ENCODE results near the gene PPP6C. TPM values are rescaled to one million over a fixed set of nuclear protein-coding genes. Genes with fewer than 3 reads are reported as not detected.
A peak's percentile ranks its signal among the peaks of the same experiment; 100 is the strongest.
"Not testable (repeated sequence)": the region's sequence is repeated elsewhere in the genome, so short reads cannot be mapped to it uniquely, and the experiment has no call there.

Gene PPP6C
- total RNA-seq, 1 donor: 40.9 TPM

- H3K4me1 ChIP-seq (ENCODE audit: insufficient read depth, low read length): peaks cover 22% of the 10 kb centered on the region
- peaks cover 52% of the 10 kb centered on the region for H3K79me2 ChIP-seq (ENCODE audit: insufficient read depth, low read length)
- H3K4me3 ChIP-seq (ENCODE audit: insufficient read depth, low read length): no peak overlapping the region
- DNase-seq (ENCODE audit: insufficient read length, low spot score, missing footprints): no peak
- H2AFZ ChIP-seq (ENCODE audit: low read length): no peak overlapping the region
- no peak for TF ChIP-seq CTCF (IDR thresholded peaks at IDR 0.05; ENCODE audit: extremely low read depth, low read depth, low read length)
- no peaks in the 10 kb centered on the region for H3K9me3 ChIP-seq (ENCODE audit: low read depth, low read length)
- H3K27ac ChIP-seq (ENCODE audit: low read depth, low read length): peak overlapping the region; percentile 14
- H3K36me3 ChIP-seq (ENCODE audit: insufficient read depth, low read length): peaks cover 19% of the 10 kb centered on the region
- peaks cover 7% of the 10 kb centered on the region for H4K20me1 ChIP-seq (ENCODE audit: insufficient read depth, low read length)
- H3K4me2 ChIP-seq (ENCODE audit: insufficient read depth, low read length): no peak overlapping the region
- no peaks in the 10 kb centered on the region for H3K27me3 ChIP-seq (ENCODE audit: insufficient read depth, low read length)
Observed at GRCh38 chr9:125166762-125167161, 22.8 kb downstream of the PPP6C start.

- Histone ChIP-seq H3K4me1 (ENCODE audit: insufficient read depth, low read length) (peaks cover 28% of the 10 kb centered on the region), H3K36me3 (ENCODE audit: insufficient read depth, low read length) (peaks cover 11% of the 10 kb centered on the region), H3K79me2 (ENCODE audit: insufficient read depth, low read length) (peaks cover 55% of the 10 kb centered on the region)
- not testable (repeated sequence) for H3K27ac ChIP-seq (ENCODE audit: low read depth, low read length); H3K4me2 ChIP-seq (ENCODE audit: insufficient read depth, low read length); H3K9me3 ChIP-seq (ENCODE audit: low read depth, low read length); H2AFZ ChIP-seq (ENCODE audit: low read length); H3K27me3 ChIP-seq (ENCODE audit: insufficient read depth, low read length); H4K20me1 ChIP-seq (ENCODE audit: insufficient read depth, low read length); DNase-seq (ENCODE audit: insufficient read length, low spot score, missing footprints); H3K4me3 ChIP-seq (ENCODE audit: insufficient read depth, low read length)
Observed at GRCh38 chr9:125162891-125163290, 26.7 kb downstream of the PPP6C start.

DNA sequence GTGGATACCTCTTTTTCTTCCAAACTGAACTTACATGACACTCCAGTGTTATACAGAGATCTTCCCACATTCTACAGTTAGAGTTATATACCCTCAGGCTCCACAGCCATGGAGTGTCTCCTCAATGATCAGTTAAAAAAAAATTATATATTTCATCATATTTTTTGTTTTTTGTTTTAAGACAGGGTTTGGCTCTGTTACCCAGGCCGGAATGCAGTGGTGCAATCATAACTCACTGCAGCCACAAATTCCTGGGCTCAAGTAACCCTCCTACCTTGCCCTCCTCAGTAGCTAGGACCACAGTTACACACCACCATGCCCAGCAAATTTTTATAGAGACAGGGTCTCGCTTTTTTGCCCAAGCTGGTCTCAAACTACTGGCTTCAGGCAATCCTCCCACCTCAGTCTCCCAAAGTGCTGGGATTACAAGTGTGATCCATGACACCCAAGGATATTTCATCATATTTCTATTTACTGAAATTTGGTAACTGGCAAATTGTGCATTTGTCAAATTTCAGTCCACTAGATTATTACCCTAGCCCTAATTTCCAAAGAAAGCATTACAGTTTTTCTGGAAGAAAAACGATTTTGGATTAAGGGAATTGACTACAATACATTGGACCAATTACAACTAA lies 28.2 kb downstream of the PPP6C start:
- Histone ChIP-seq H3K4me1 (ENCODE audit: insufficient read depth, low read length) (peaks cover 23% of the 10 kb centered on the region), H3K4me3 (ENCODE audit: insufficient read depth, low read length) (no peak overlapping the region), H2AFZ (ENCODE audit: low read length) (no peak overlapping the region), H3K27me3 (ENCODE audit: insufficient read depth, low read length) (no peaks in the 10 kb centered on the region), H3K27ac (ENCODE audit: low read depth, low read length) (peak overlapping the region; percentile 52), H3K79me2 (ENCODE audit: insufficient read depth, low read length) (peaks cover 58% of the 10 kb centered on the region), H3K36me3 (ENCODE audit: insufficient read depth, low read length) (peaks cover 18% of the 10 kb centered on the region), H3K4me2 (ENCODE audit: insufficient read depth, low read length) (peak overlapping the region; percentile 8), H4K20me1 (ENCODE audit: insufficient read depth, low read length) (no peaks in the 10 kb centered on the region), H3K9me3 (ENCODE audit: low read depth, low read length) (no peaks in the 10 kb centered on the region)
- TF ChIP-seq CTCF (IDR thresholded peaks at IDR 0.05; ENCODE audit: extremely low read depth, low read depth, low read length): no peak
- no peak for DNase-seq (ENCODE audit: insufficient read length, low spot score, missing footprints)

- Histone ChIP-seq H3K27me3 (ENCODE audit: insufficient read depth, low read length) (no peaks in the 10 kb centered on the region), H3K36me3 (ENCODE audit: insufficient read depth, low read length) (peaks cover 18% of the 10 kb centered on the region), H2AFZ (ENCODE audit: low read length) (no peak overlapping the region), H3K4me1 (ENCODE audit: insufficient read depth, low read length) (peaks cover 16% of the 10 kb centered on the region), H3K4me3 (ENCODE audit: insufficient read depth, low read length) (no peak overlapping the region), H4K20me1 (ENCODE audit: insufficient read depth, low read length) (no peaks in the 10 kb centered on the region), H3K9me3 (ENCODE audit: low read depth, low read length) (no peaks in the 10 kb centered on the region), H3K79me2 (ENCODE audit: insufficient read depth, low read length) (peaks cover 57% of the 10 kb centered on the region), H3K4me2 (ENCODE audit: insufficient read depth, low read length) (no peak overlapping the region), H3K27ac (ENCODE audit: low read depth, low read length) (peak overlapping the region; percentile 34)
- no peak for TF ChIP-seq CTCF (IDR thresholded peaks at IDR 0.05; ENCODE audit: extremely low read depth, low read depth, low read length)
- DNase-seq (ENCODE audit: insufficient read length, low spot score, missing footprints): no peak
Observed at GRCh38 chr9:125160750-125161149, 28.9 kb downstream of the PPP6C start.

Measured in osteoblast (primary cell).